ENCODE data around the gene SBNO1. TPM values are rescaled to one million over a fixed set of nuclear protein-coding genes. Genes with fewer than 3 reads are reported as not detected.
"Not testable (repeated sequence)": the region's sequence is repeated elsewhere in the genome, so short reads cannot be mapped to it uniquely, and the experiment has no call there.

Gene SBNO1
- total and polyA plus RNA-seq, 5 donors from 2014 or later, result 27.8 to 36.4 (median 30.7) TPM

DNA sequence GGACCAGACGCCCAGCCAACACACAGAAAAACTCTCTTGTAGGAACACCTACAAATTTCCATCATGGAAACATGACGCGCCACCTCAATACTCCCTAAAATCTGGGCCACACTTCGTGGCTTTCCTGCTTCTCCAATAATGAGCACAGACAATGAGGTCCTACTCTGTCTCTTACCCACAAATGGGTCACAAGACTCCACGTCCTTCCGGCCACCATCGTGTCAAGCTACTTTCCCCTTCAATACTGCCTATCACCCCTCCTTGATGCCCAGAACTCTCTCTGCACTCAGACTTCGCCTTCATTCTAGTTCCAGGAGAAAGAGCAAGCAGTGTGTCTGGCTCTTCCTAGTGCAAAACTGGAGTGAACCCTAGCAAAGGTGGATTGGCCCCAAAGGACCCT lies 28.1 kb downstream of the SBNO1 start:
- Histone ChIP-seq H3K27me3 (ENCODE audit: control insufficient read depth, insufficient read depth, low read length) (no peaks in the 10 kb centered on the region), H3K27ac (ENCODE audit: insufficient read depth, low read length, poor library complexity, severe bottlenecking) (no peak overlapping the region), H3K4me1 (ENCODE audit: control insufficient read depth, insufficient read depth, low read length, poor library complexity, severe bottlenecking) (no peaks in the 10 kb centered on the region), H3K36me3 (ENCODE audit: control insufficient read depth, insufficient read depth, low read length) (peaks cover 70% of the 10 kb centered on the region), H3K9me3 (ENCODE audit: control insufficient read depth in 2 of 2, low read length in 2 of 2) (no peaks in the 10 kb centered on the region), H3K4me3 (ENCODE audit: low read depth, low read length) (no peak overlapping the region)
- Mint-ChIP-seq H3K27ac (peak overlapping the region in 2 of 3 donors; percentile 43 to 71), H3K4me3 (no peak overlapping the region), H3K9me3 (no peaks in the 10 kb centered on the region), H3K4me1 (peaks cover 4 to 18% (median 13%) of the 10 kb centered on the region in 4 donors), H3K27me3 (no peaks in the 10 kb centered on the region), H3K36me3 (peaks cover 28% of the 10 kb centered on the region)
- ATAC-seq (ENCODE audit: low read depth in 2 of 2) (no peak), DNase-seq (no peak)

- peaks cover 71% of the 10 kb centered on the region for H3K36me3 ChIP-seq (ENCODE audit: control insufficient read depth, insufficient read depth, low read length)
Measured at GRCh38 chr12:123335490-123335889, 29.2 kb downstream of the SBNO1 start.

DNA sequence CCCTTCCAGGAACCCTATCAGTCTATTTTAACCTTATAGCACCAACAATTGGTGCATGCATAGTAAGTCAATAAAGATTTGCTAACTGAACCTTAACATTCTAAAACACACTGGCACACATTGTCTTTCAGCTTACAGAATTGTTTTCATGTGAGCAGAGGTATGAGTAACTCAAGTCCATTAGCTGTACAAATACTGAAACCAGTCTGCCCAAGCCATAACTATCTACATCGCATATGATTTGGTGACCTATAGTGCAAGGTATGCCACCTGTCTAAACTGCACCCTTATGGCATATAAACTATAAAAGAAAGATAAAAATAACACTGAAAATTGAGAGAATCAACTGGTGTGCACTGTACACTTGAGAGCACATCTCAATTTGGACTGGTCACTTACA lies 34.8 kb downstream of the SBNO1 start:
- Histone ChIP-seq H3K9me3 (ENCODE audit: control insufficient read depth in 2 of 2, low read length in 2 of 2) (no peaks in the 10 kb centered on the region), H3K27me3 (ENCODE audit: control insufficient read depth, insufficient read depth, low read length) (no peaks in the 10 kb centered on the region), H3K27ac (ENCODE audit: insufficient read depth, low read length, poor library complexity, severe bottlenecking) (no peak overlapping the region), H3K4me3 (ENCODE audit: low read depth, low read length) (no peak overlapping the region), H3K36me3 (ENCODE audit: control insufficient read depth, insufficient read depth, low read length) (peaks cover 87% of the 10 kb centered on the region), H3K4me1 (ENCODE audit: control insufficient read depth, insufficient read depth, low read length, poor library complexity, severe bottlenecking) (no peaks in the 10 kb centered on the region)
- Mint-ChIP-seq H3K9me3 (no peaks in the 10 kb centered on the region), H3K4me3 (no peak overlapping the region), H3K27ac (no peak overlapping the region), H3K4me1 (no peaks in the 10 kb centered on the region), H3K27me3 (no peaks in the 10 kb centered on the region), H3K36me3 (peaks cover 26% of the 10 kb centered on the region)
- ATAC-seq (ENCODE audit: low read depth in 2 of 2), result no peak
- no peak for DNase-seq

More at GRCh38 chr12:123335490-123335889, 29.2 kb downstream of the SBNO1 start:
- DNase-seq (no peak), ATAC-seq (ENCODE audit: low read depth in 2 of 2) (no peak)
- H3K4me3 Mint-ChIP-seq, result no peak overlapping the region
- peaks cover 24% of the 10 kb centered on the region for H3K36me3 Mint-ChIP-seq
- H3K4me1 Mint-ChIP-seq, result peaks cover under 1 to 14% (median 11%) of the 10 kb centered on the region in 4 donors
- Histone ChIP-seq H3K4me1 (ENCODE audit: control insufficient read depth, insufficient read depth, low read length, poor library complexity, severe bottlenecking) (no peaks in the 10 kb centered on the region), H3K4me3 (ENCODE audit: low read depth, low read length) (no peak overlapping the region), H3K27ac (ENCODE audit: insufficient read depth, low read length, poor library complexity, severe bottlenecking) (no peak overlapping the region), H3K27me3 (ENCODE audit: control insufficient read depth, insufficient read depth, low read length) (no peaks in the 10 kb centered on the region), H3K9me3 (ENCODE audit: control insufficient read depth in 2 of 2, low read length in 2 of 2) (no peaks in the 10 kb centered on the region)
- H3K27ac Mint-ChIP-seq, result no peak overlapping the region
- no peaks in the 10 kb centered on the region for H3K9me3 Mint-ChIP-seq
- H3K27me3 Mint-ChIP-seq, result no peaks in the 10 kb centered on the region

GRCh38 chr12:123319826-123320225 lies 44.8 kb downstream of the SBNO1 start:
- ATAC-seq (ENCODE audit: low read depth in 2 of 2), result no peak

DNA sequence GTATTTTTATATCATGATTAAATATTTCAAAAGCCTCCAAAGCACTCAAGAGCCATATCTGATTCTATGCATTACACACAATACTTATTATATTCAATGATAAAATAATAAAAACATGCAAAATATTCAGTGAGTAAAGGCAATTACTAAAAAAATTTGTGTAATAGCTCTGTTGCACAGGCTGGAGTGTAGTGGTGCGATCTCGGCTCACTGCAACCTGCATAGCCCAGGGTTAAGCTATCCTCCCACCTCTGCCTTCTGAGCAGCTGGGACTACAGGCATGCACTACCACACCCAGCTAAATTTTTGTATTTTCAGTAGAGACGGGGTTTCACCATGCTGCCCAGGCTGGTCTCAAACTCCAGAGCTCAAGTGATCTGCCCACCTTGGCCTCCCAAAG lies 45.4 kb downstream of the SBNO1 start:
- DNase-seq (no peak), ATAC-seq (ENCODE audit: low read depth in 2 of 2) (no peak)
- Histone ChIP-seq H3K27ac (ENCODE audit: insufficient read depth, low read length, poor library complexity, severe bottlenecking) (no peak overlapping the region), H3K4me3 (ENCODE audit: low read depth, low read length) (no peak overlapping the region), H3K27me3 (ENCODE audit: control insufficient read depth, insufficient read depth, low read length) (no peaks in the 10 kb centered on the region), H3K36me3 (ENCODE audit: control insufficient read depth, insufficient read depth, low read length) (peaks cover 92% of the 10 kb centered on the region), H3K4me1 (ENCODE audit: control insufficient read depth, insufficient read depth, low read length, poor library complexity, severe bottlenecking) (no peaks in the 10 kb centered on the region), H3K9me3 (ENCODE audit: control insufficient read depth in 2 of 2, low read length in 2 of 2) (no peaks in the 10 kb centered on the region)
- Mint-ChIP-seq H3K9me3 (no peaks in the 10 kb centered on the region), H3K27me3 (no peaks in the 10 kb centered on the region), H3K4me3 (no peak overlapping the region), H3K36me3 (peaks cover 44% of the 10 kb centered on the region), H3K27ac (no peak overlapping the region), H3K4me1 (peaks cover 0 to 2% (median 1%) of the 10 kb centered on the region in 4 donors)

More at GRCh38 chr12:123319826-123320225, 44.8 kb downstream of the SBNO1 start:
- H3K4me1 Mint-ChIP-seq, result peaks cover 0 to 2% (median 1%) of the 10 kb centered on the region in 4 donors
- H3K4me1 ChIP-seq (ENCODE audit: control insufficient read depth, insufficient read depth, low read length, poor library complexity, severe bottlenecking), result no peaks in the 10 kb centered on the region
- H3K36me3 ChIP-seq (ENCODE audit: control insufficient read depth, insufficient read depth, low read length), result peaks cover 94% of the 10 kb centered on the region
- no peak overlapping the region for H3K27ac ChIP-seq (ENCODE audit: insufficient read depth, low read length, poor library complexity, severe bottlenecking)
- no peaks in the 10 kb centered on the region for H3K27me3 Mint-ChIP-seq
- H3K4me3 ChIP-seq (ENCODE audit: low read depth, low read length), result no peak overlapping the region
- DNase-seq, result no peak
- no peak overlapping the region for H3K4me3 Mint-ChIP-seq
- no peak overlapping the region for H3K27ac Mint-ChIP-seq
- H3K9me3 Mint-ChIP-seq, result no peaks in the 10 kb centered on the region
- H3K9me3 ChIP-seq (ENCODE audit: control insufficient read depth in 2 of 2, low read length in 2 of 2), result no peaks in the 10 kb centered on the region
- peaks cover 44% of the 10 kb centered on the region for H3K36me3 Mint-ChIP-seq
- no peaks in the 10 kb centered on the region for H3K27me3 ChIP-seq (ENCODE audit: control insufficient read depth, insufficient read depth, low read length)

DNA sequence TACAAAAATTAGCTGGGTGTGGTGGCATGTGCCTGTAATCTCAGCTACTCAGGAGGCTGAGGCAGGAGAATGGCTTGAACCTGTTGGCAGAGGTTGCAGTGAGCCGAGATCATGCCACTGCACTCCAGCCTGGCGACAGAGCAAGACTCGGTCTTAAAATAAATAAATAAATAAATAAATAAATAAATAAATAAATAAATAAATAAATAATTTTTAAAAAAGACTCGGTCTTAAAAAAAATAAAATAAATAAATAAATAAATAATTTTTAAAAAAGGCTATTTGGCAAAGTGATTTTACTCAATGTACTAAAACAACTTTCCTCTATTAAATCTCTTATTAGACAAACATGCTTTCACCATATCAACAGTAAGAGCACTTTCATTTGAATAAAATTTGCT lies 51.6 kb downstream of the SBNO1 start:
- not testable (repeated sequence) for H3K4me1 Mint-ChIP-seq; H3K27ac Mint-ChIP-seq; H3K4me3 ChIP-seq (ENCODE audit: low read depth, low read length); H3K27me3 Mint-ChIP-seq; H3K27me3 ChIP-seq (ENCODE audit: control insufficient read depth, insufficient read depth, low read length); DNase-seq; ATAC-seq (ENCODE audit: low read depth in 2 of 2); H3K4me3 Mint-ChIP-seq; H3K9me3 Mint-ChIP-seq; H3K27ac ChIP-seq (ENCODE audit: insufficient read depth, low read length, poor library complexity, severe bottlenecking); H3K4me1 ChIP-seq (ENCODE audit: control insufficient read depth, insufficient read depth, low read length, poor library complexity, severe bottlenecking); H3K9me3 ChIP-seq (ENCODE audit: control insufficient read depth in 2 of 2, low read length in 2 of 2)
- H3K36me3 Mint-ChIP-seq, result peaks cover 38% of the 10 kb centered on the region
- peaks cover 90% of the 10 kb centered on the region for H3K36me3 ChIP-seq (ENCODE audit: control insufficient read depth, insufficient read depth, low read length)

GRCh38 chr12:123306200-123306599 lies 58.4 kb downstream of the SBNO1 start:
- H3K4me3 Mint-ChIP-seq, result no peak overlapping the region
- Histone ChIP-seq H3K27ac (ENCODE audit: insufficient read depth, low read length, poor library complexity, severe bottlenecking) (no peak overlapping the region), H3K4me3 (ENCODE audit: low read depth, low read length) (no peak overlapping the region), H3K36me3 (ENCODE audit: control insufficient read depth, insufficient read depth, low read length) (peaks cover 88% of the 10 kb centered on the region), H3K9me3 (ENCODE audit: control insufficient read depth in 2 of 2, low read length in 2 of 2) (no peaks in the 10 kb centered on the region), H3K27me3 (ENCODE audit: control insufficient read depth, insufficient read depth, low read length) (no peaks in the 10 kb centered on the region), H3K4me1 (ENCODE audit: control insufficient read depth, insufficient read depth, low read length, poor library complexity, severe bottlenecking) (no peaks in the 10 kb centered on the region)
- no peak overlapping the region for H3K27ac Mint-ChIP-seq
- no peak for DNase-seq
- no peaks in the 10 kb centered on the region for H3K9me3 Mint-ChIP-seq
- H3K27me3 Mint-ChIP-seq, result no peaks in the 10 kb centered on the region
- ATAC-seq (ENCODE audit: low read depth in 2 of 2), result no peak
- peaks cover 0 to 3% (median 0%) of the 10 kb centered on the region in 4 donors for H3K4me1 Mint-ChIP-seq
- H3K36me3 Mint-ChIP-seq, result peaks cover 37% of the 10 kb centered on the region

GRCh38 chr12:123305136-123305535 lies 59.5 kb downstream of the SBNO1 start:
- peaks cover 84% of the 10 kb centered on the region for H3K36me3 ChIP-seq (ENCODE audit: control insufficient read depth, insufficient read depth, low read length)

More at GRCh38 chr12:123305136-123305535, 59.5 kb downstream of the SBNO1 start:
- no peak overlapping the region for H3K4me3 ChIP-seq (ENCODE audit: low read depth, low read length)
- no peak overlapping the region for H3K27ac ChIP-seq (ENCODE audit: insufficient read depth, low read length, poor library complexity, severe bottlenecking)
- Mint-ChIP-seq H3K36me3 (peaks cover 35% of the 10 kb centered on the region), H3K27me3 (no peaks in the 10 kb centered on the region), H3K4me3 (no peak overlapping the region), H3K4me1 (peaks cover 0 to 3% (median 0%) of the 10 kb centered on the region in 4 donors), H3K9me3 (no peaks in the 10 kb centered on the region), H3K27ac (no peak overlapping the region)
- H3K27me3 ChIP-seq (ENCODE audit: control insufficient read depth, insufficient read depth, low read length), result no peaks in the 10 kb centered on the region
- no peak for DNase-seq
- no peaks in the 10 kb centered on the region for H3K4me1 ChIP-seq (ENCODE audit: control insufficient read depth, insufficient read depth, low read length, poor library complexity, severe bottlenecking)
- no peaks in the 10 kb centered on the region for H3K9me3 ChIP-seq (ENCODE audit: control insufficient read depth in 2 of 2, low read length in 2 of 2)
- ATAC-seq (ENCODE audit: low read depth in 2 of 2), result no peak

Data from CD4-positive, CD25-positive, alpha-beta regulatory T cell (primary cell).